KOPT-K1 (cell line): ENCODE data around the gene SASH3.
A peak's percentile ranks its signal among the peaks of the same experiment; 100 is the strongest.
"Not testable (repeated sequence)": the region's sequence is repeated elsewhere in the genome, so short reads cannot be mapped to it uniquely, and the experiment has no call there.

Experiments
- H3K27ac ChIP-seq: fragments of 200-600 bp; sonication (generic); 2 replicates; pipeline ENCODE4 v1.5.1; 2016; ENCODE audit warnings: antibody characterized with exemption, mild to moderate bottlenecking, low read depth, low read length; ENCODE audit not compliant: poor library complexity, severe bottlenecking
- H3K36me3 ChIP-seq: fragments of 200-600 bp; sonication (generic); 2 replicates; pipeline ENCODE4 v1.5.1; 2017; ENCODE audit warnings: antibody characterized with exemption, mild to moderate bottlenecking, low read length, moderate library complexity; ENCODE audit not compliant: insufficient read depth
- H3K9me3 ChIP-seq: fragments of 200-600 bp; sonication (generic); 2 replicates; pipeline ENCODE4 v1.5.1; 2017; ENCODE audit warnings: antibody characterized with exemption, low read length, mild to moderate bottlenecking; ENCODE audit not compliant: insufficient read depth, poor library complexity, severe bottlenecking

Gene SASH3

GRCh38 chrX:129779747-129780146 is at the start of gene SASH3:
TSS of gene SASH3 (plus strand) at chrX:129779949. CDS start at chrX:129780098, 149 bp downstream.
- H3K36me3 ChIP-seq: peaks cover 42% of the 10 kb centered on the region
- peak within 1 kb of the TSS; percentile 99 for H3K27ac ChIP-seq
- no peaks in the 10 kb centered on the region for H3K9me3 ChIP-seq

GRCh38 chrX:129731228-129731627 is 48.5 kb upstream of the SASH3 start:
- no peaks in the 10 kb centered on the region for H3K36me3 ChIP-seq

GRCh38 chrX:129732857-129733256 is 46.9 kb upstream of the SASH3 start:
- H3K27ac ChIP-seq: peak overlapping the region; percentile 97
- no peaks in the 10 kb centered on the region for H3K36me3 ChIP-seq
- no peaks in the 10 kb centered on the region for H3K9me3 ChIP-seq

More at GRCh38 chrX:129731228-129731627, 48.5 kb upstream of the SASH3 start:
- Histone ChIP-seq H3K27ac (peak overlapping the region; percentile 97), H3K9me3 (no peaks in the 10 kb centered on the region)

- H3K27ac ChIP-seq: peak overlapping the region; percentile 97
- no peaks in the 10 kb centered on the region for H3K9me3 ChIP-seq
- no peaks in the 10 kb centered on the region for H3K36me3 ChIP-seq
These were observed 46.4 kb upstream of the SASH3 start for GRCh38 chrX:129733335-129733734.

- no peaks in the 10 kb centered on the region for H3K9me3 ChIP-seq
- no peaks in the 10 kb centered on the region for H3K36me3 ChIP-seq
- peak overlapping the region; percentile 97 for H3K27ac ChIP-seq
These were observed 43.3 kb upstream of the SASH3 start for GRCh38 chrX:129736491-129736890.

- no peaks in the 10 kb centered on the region for H3K9me3 ChIP-seq
- H3K27ac ChIP-seq: peak overlapping the region; percentile 97
- no peaks in the 10 kb centered on the region for H3K36me3 ChIP-seq
These were observed 41.8 kb upstream of the SASH3 start for GRCh38 chrX:129737916-129738315.

- Histone ChIP-seq H3K36me3 (no peaks in the 10 kb centered on the region), H3K9me3 (no peaks in the 10 kb centered on the region), H3K27ac (peak within 1 kb of the TSS; percentile 97)
These were observed 41.1 kb upstream of the SASH3 start, which contains the start of gene XPNPEP2 for GRCh38 chrX:129738466-129739308. TSS of gene XPNPEP2 (plus strand) at chrX:129738979. CDS start at chrX:129739214, 235 bp downstream.

GRCh38 chrX:129739578-129739977 is 40.2 kb upstream of the SASH3 start:
- Histone ChIP-seq H3K36me3 (no peaks in the 10 kb centered on the region), H3K9me3 (no peaks in the 10 kb centered on the region), H3K27ac (peak overlapping the region; percentile 97)

GRCh38 chrX:129741880-129742758 is 37.6 kb upstream of the SASH3 start:
- Histone ChIP-seq H3K9me3 (no peaks in the 10 kb centered on the region), H3K36me3 (peaks cover 6% of the 10 kb centered on the region; the same call in 1 of the 2 replicates), H3K27ac (peak overlapping the region; percentile 97)

GRCh38 chrX:129742759-129743152 is 37.0 kb upstream of the SASH3 start:
- H3K36me3 ChIP-seq: peaks cover 11% of the 10 kb centered on the region
- not testable (repeated sequence) for H3K9me3 ChIP-seq
- H3K27ac ChIP-seq: peak overlapping the region; percentile 97

- peaks cover 21% of the 10 kb centered on the region for H3K36me3 ChIP-seq
- no peaks in the 10 kb centered on the region for H3K9me3 ChIP-seq
- peak overlapping the region; percentile 97 for H3K27ac ChIP-seq
These were observed 35.9 kb upstream of the SASH3 start for GRCh38 chrX:129743821-129744220.

- H3K27ac ChIP-seq: peak overlapping the region; percentile 97
- no peaks in the 10 kb centered on the region for H3K9me3 ChIP-seq
- peaks cover 22% of the 10 kb centered on the region for H3K36me3 ChIP-seq
These were observed 34.9 kb upstream of the SASH3 start for GRCh38 chrX:129744861-129745321.

GRCh38 chrX:129746557-129747470 is 32.9 kb upstream of the SASH3 start:
- H3K36me3 ChIP-seq: peaks cover 22% of the 10 kb centered on the region
- no peaks in the 10 kb centered on the region for H3K9me3 ChIP-seq
- peak overlapping the region; percentile 97 for H3K27ac ChIP-seq

- H3K27ac ChIP-seq: peak overlapping the region; percentile 97
- peaks cover 22% of the 10 kb centered on the region for H3K36me3 ChIP-seq
- no peaks in the 10 kb centered on the region for H3K9me3 ChIP-seq
These were observed 32.2 kb upstream of the SASH3 start for GRCh38 chrX:129747533-129747932.
